Right lobe of liver (tissue), 6 donors: ENCODE measurements around the gene ARPC1B. TPM values are rescaled to one million over a fixed set of nuclear protein-coding genes. Genes with fewer than 3 reads are reported as not detected.

ENCODE experiments used
- ATAC-seq, 4 donors: fragments of 200-7000 bp; cut with Tn5 transposase; one replicate each; pipeline ENCODE4 v1.9.1; 2020; ENCODE audit warnings: mild to moderate bottlenecking in 4 of 4, moderate library complexity in 4 of 4
- DNase-seq, 3 donors: peaks; one replicate each; pipeline ENCODE4 v3.0.0-alpha.2; 2020
- H3K27ac ChIP-seq, 3 donors: fragments of 200-600 bp; one replicate each; pipeline ENCODE4 v1.8.0; 2022
- H3K27me3 ChIP-seq, 2 donors: fragments of 200-600 bp; one replicate each; pipeline ENCODE4 v1.8.0; 2022
- H3K36me3 ChIP-seq, 4 donors: fragments of 200-600 bp; sonication (generic) in 1 of 4; one replicate each; pipeline versions ENCODE4 v1.5.1 to v1.8.0; 2017 to 2022; ENCODE audit warnings: control low read depth in 1 of 4
- H3K4me1 ChIP-seq, 4 donors: fragments of 200-600 bp; sonication (generic) in 1 of 4; one replicate each; pipeline versions ENCODE4 v1.5.1 to v1.8.0; 2017 to 2022; ENCODE audit warnings: control low read depth in 1 of 4
- H3K4me3 ChIP-seq, 3 donors: fragments of 200-600 bp; one replicate each; pipeline ENCODE4 v1.8.0; 2022
- H3K9me3 ChIP-seq, 4 donors: fragments of 200-600 bp; sonication (generic) in 1 of 4; one replicate each; pipeline versions ENCODE4 v1.5.1 to v1.8.0; 2017 to 2022; ENCODE audit warnings: control low read depth in 1 of 4
- POLR2A ChIP-seq: fragments of 450-650 bp; IDR thresholded peaks from one replicate; pipeline ENCODE4 v1.6.1; 2017; ENCODE audit warnings: antibody characterized with exemption, mild to moderate bottlenecking
- WGBS: methylation state at CpG from one replicate; pipeline ENCODE4 v1.1.6; 2018; ENCODE audit warnings: low coverage, low lambda C conversion rate; ENCODE audit not compliant: insufficient coverage; ENCODE audit errors: missing lambda C conversion rate; 5-methylcytosine and 5-hydroxymethylcytosine counted together
- intact Hi-C, 2 donors: fragments of 100-400 bp; cut with DNase I; formaldehyde crosslinking; loops; one replicate each; pipeline versions ENCODE4 v1.11.2 to v1.14.1; 2022
- total RNA-seq, 6 experiments: library from RNA; depleted of rRNA in 2 of 6; stranded (reverse); fragments of >200 nt in 2 of 6; fragmentation: NEBNext Ultra II Directional in 3 of 6; extraction: Animal tissue kit (Norgen Biotek cat#: 25700) in 3 of 6; gene quantifications; one replicate each; pipeline versions ENCODE4 v1.1.0 to v1.2.4, GENCODE V29; 2016 to 2023
- TF ChIP-seq, protein P1 (sequence below), 4 donors: fragments of 200-600 bp in 3 of 4; fragments of 450-650 bp in 1 of 4; IDR thresholded peaks; one replicate each; pipeline versions ENCODE4 v1.5.1 to v1.8.0; 2016 to 2022; ENCODE audit warnings: antibody characterized with exemption in 4 of 4, mild to moderate bottlenecking in 2 of 4
- donor health status: DM: no; HTN: yes; CAD: no.
- donor health status: DM: no; HTN: no; CAD: no.
- donor health status: DM: no; HTN: no; CAD: no.
- donor health status: DM: no; HTN: yes; CAD: no.
- donor health status: DM: no; HTN: yes; CAD: no.

The ARPC1B gene
- total RNA-seq, 6 experiments from 2014 or later, result 24.4 to 197 (median 52.7) TPM

DNA sequence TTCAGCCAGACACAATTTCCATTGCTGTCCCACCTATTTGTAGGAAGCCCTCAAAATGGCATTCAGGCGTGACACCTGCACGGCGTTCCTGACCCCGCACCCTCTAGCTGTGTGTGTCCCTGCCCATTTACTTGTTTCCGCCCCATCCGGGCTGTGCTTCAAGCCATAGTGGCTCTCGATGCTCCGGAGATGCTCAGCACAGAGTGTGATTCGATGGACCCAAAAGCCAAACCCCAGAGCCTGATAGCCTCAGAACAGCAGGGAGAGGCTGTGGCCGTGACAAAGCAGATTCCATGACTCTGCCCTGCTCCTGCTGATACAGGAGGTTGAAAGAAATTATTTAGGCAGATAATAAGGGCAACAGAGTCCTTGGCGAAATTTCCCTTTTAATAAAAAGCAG lies 47.7 kb downstream of the ARPC1B start:
- WGBS, result 89% methylated on average over 5 of the region's 11 CpGs
- Histone ChIP-seq H3K4me1 (peaks cover 0 to 12% (median 0%) of the 10 kb centered on the region in 4 donors), H3K27me3 (no peaks in the 10 kb centered on the region), H3K27ac (no peak overlapping the region), H3K4me3 (no peak overlapping the region), H3K36me3 (peaks cover 0 to 51% (median 30%) of the 10 kb centered on the region in 4 donors), H3K9me3 (no peaks in the 10 kb centered on the region)
- TF ChIP-seq POLR2A, result no peak
- TF ChIP-seq, protein P1, sequence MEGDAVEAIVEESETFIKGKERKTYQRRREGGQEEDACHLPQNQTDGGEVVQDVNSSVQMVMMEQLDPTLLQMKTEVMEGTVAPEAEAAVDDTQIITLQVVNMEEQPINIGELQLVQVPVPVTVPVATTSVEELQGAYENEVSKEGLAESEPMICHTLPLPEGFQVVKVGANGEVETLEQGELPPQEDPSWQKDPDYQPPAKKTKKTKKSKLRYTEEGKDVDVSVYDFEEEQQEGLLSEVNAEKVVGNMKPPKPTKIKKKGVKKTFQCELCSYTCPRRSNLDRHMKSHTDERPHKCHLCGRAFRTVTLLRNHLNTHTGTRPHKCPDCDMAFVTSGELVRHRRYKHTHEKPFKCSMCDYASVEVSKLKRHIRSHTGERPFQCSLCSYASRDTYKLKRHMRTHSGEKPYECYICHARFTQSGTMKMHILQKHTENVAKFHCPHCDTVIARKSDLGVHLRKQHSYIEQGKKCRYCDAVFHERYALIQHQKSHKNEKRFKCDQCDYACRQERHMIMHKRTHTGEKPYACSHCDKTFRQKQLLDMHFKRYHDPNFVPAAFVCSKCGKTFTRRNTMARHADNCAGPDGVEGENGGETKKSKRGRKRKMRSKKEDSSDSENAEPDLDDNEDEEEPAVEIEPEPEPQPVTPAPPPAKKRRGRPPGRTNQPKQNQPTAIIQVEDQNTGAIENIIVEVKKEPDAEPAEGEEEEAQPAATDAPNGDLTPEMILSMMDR (IDR thresholded peaks at IDR 0.05), result no peak
- intact Hi-C loops, result no loop called here
- DNase-seq, result no peak
- no peak for ATAC-seq

DNA sequence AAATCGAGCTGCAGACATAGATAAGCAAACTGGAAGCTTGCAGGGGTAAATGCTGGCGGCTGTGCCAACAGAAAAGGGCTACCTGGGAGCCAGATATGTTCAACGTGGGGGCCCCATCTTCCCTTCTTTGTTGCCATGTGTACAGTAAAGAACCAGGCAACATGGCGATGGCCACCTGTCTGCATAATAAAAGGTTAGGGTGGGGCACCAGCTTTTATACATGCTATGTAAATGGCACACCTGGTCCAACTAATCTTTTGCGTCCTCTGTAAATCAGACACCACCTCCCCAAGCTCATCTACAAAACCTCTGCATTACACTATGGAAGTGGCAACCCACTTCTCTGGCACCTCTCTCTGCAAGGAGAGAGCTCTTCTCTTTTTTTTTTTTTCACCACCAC lies 48.1 kb downstream of the ARPC1B start:
- Histone ChIP-seq H3K36me3 (peaks cover 0 to 46% (median 26%) of the 10 kb centered on the region in 4 donors), H3K4me3 (no peak overlapping the region), H3K27me3 (no peaks in the 10 kb centered on the region), H3K9me3 (no peaks in the 10 kb centered on the region), H3K27ac (no peak overlapping the region), H3K4me1 (peaks cover 0 to 12% (median 0%) of the 10 kb centered on the region in 4 donors)
- WGBS, result 82% methylated on average over 3 of the region's 5 CpGs
- intact Hi-C loops, result no loop called here
- ATAC-seq (no peak), DNase-seq (no peak)
- TF ChIP-seq, protein P1 (IDR thresholded peaks at IDR 0.05), result no peak
- no peak for TF ChIP-seq POLR2A

DNA sequence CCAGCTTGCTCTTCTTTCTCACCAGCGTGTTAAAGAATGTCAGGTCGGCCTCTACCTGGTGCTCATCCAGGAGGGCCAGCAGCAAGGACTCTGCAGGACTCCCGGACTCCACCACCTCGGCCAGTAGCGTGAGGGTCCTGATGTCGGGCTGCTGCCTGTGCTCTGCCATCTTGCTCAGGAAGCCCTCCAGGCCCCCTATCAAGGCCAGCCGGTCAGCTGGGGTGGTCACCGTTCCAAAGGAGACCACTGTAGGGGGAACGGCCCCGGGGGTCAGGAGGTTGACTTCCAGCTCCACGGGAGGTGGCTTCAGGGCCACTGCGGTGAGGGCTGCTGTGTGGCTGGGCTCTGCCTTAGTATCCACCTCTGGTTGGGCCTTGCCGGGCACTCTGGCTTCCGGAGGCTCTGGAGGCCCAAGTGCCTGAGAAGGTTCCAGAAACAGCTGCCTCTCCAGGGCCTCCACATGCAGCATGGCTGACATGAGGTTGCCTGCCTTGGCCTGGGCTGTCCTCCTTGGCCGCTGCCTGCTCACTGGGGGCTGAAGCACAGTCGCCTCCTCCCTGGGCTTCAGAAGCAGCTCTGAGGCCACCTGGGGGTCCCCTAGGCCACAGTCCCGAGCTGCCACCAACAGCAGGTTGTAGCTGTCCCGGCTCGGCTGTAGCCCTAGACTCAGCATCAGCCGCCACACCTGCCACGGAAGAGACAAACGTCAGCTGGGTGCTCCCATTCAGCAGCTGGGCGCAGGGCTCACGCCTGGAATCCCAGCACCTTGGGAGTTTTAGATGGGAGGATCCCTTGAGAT lies 50.6 kb downstream of the ARPC1B start:
- intact Hi-C loops, result no loop called here
- 77% methylated on average over 3 of the region's 24 CpGs for WGBS
- Histone ChIP-seq H3K4me3 (no peak overlapping the region), H3K27ac (no peak overlapping the region), H3K9me3 (no peaks in the 10 kb centered on the region), H3K27me3 (no peaks in the 10 kb centered on the region), H3K4me1 (peaks cover 0 to 5% (median 0%) of the 10 kb centered on the region in 4 donors), H3K36me3 (peaks cover 0 to 27% (median 13%) of the 10 kb centered on the region in 4 donors)
- ATAC-seq (no peak), DNase-seq (no peak)
- TF ChIP-seq POLR2A, result no peak
- TF ChIP-seq, protein P1 (IDR thresholded peaks at IDR 0.05), result no peak

DNA sequence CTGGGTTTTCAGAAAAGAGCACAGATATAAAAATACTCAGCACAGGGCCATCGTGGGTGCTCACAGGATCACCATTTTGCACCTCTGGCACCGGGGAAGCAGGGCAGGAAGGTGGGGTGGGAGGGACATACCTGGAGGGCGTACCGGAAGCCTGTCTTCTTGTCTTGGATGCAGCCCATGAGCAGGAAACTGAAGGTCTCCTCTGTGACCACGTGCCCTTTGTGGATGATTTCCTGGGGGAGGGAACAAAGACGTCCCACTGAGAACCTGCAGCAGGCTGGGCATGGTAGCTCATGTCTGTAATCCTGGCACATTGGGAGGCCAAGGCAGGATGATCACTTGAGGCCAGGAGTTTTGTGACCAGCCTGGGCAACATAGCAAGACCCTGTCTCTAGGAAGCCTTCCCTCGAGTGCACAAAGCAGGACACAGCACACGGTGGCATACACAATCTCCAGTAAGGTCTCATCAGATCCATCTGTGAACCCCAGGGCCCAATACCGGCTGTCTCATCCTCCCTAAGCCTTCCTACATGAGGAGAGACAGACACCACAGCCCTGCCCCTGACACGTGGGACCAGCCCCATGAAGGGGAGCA lies 54.5 kb downstream of the ARPC1B start:
- ATAC-seq (no peak), DNase-seq (no peak)
- intact Hi-C loops, result no loop called here
- Histone ChIP-seq H3K36me3 (peaks cover 0 to 30% (median 9%) of the 10 kb centered on the region in 4 donors), H3K27me3 (no peaks in the 10 kb centered on the region), H3K9me3 (no peaks in the 10 kb centered on the region), H3K4me3 (no peak overlapping the region), H3K4me1 (peaks cover 0 to 5% (median 0%) of the 10 kb centered on the region in 4 donors), H3K27ac (no peak overlapping the region)
- 92% methylated on average over 2 of the region's 10 CpGs for whole genome bisulfite sequencing
- TF ChIP-seq POLR2A, result no peak
- TF ChIP-seq, protein P1 (IDR thresholded peaks at IDR 0.05), result no peak
